K562 (cell line): ENCODE data around the gene MBNL2. TPM values are rescaled to one million over a fixed set of nuclear protein-coding genes. Genes with fewer than 3 reads are reported as not detected.

ENCODE experiments used
- ATAC-seq: fragments of 200-7000 bp; cut with Tn5 transposase; 3 replicates; pipeline ENCODE4 v1.9.1; 2020; ENCODE audit warnings: moderate library complexity
- BruUV-seq: library from RNA; stranded (reverse); fragments of 400-500 nt; replicated peaks from 2 replicates; lab custom pipeline; 2021; lab: Mats Ljungman, UMichigan
- CTCF ChIA-PET: fragments of 300-600 bp; formaldehyde crosslinking; extraction: SDS; loops from one replicate; lab custom pipeline; 2021; ENCODE audit warnings: low intra/inter-chr PET ratio; lab: Yijun Ruan, JAX
- POLR2A ChIA-PET: fragments of 300-600, 350-650 bp; sonication (Branson Sonifier 250); formaldehyde crosslinking; extraction: SDS; loops from one replicate; lab custom pipeline; 2021; ENCODE audit warnings: antibody characterized with exemption, inconsistent platforms; lab: Yijun Ruan, JAX
- DNase-seq, 4 experiments: peaks; one replicate each; pipeline versions ENCODE4 v3.0.0 to v3.0.0-alpha.2; 2011 to 2018; ENCODE audit warnings: low spot score in 3 of 4, mixed read lengths in 3 of 4; ENCODE audit errors: extremely low read depth in 1 of 4
- FAIRE-seq: peaks from 2 replicates; lab custom pipeline; 2011; peaks lifted over from hg19 to GRCh38; lab: Jason Lieb, UNC
- H2AFZ ChIP-seq: 2 replicates; pipeline ENCODE4 v1.6.0; 2011; ENCODE audit warnings: low read depth, low read length, control low read depth, inconsistent platforms
- H3K27ac ChIP-seq: fragments of 200-600 bp; 3 replicates; pipeline ENCODE4 v1.8.0; 2011; ENCODE audit warnings: low read depth, mild to moderate bottlenecking, control low read depth, inconsistent platforms, low read length, moderate library complexity, mixed read lengths; ENCODE audit errors: extremely low read depth
- H3K27me3 ChIP-seq, 2 experiments: fragments of 300-600 bp in 1 of 2; 2 replicates in 1 of 2; 3 replicates in 1 of 2; pipeline versions ENCODE4 v1.6.0 to v1.8.0; 2011; ENCODE audit warnings: inconsistent platforms in 2 of 2, low read length in 2 of 2, mild to moderate bottlenecking in 1 of 2, mixed read lengths in 1 of 2, moderate library complexity in 1 of 2; ENCODE audit not compliant: control insufficient read depth in 2 of 2, insufficient read depth in 2 of 2
- H3K36me3 ChIP-seq: fragments of 300-600 bp; 3 replicates; pipeline ENCODE4 v1.8.0; 2011; ENCODE audit warnings: mild to moderate bottlenecking, low read length, inconsistent platforms; ENCODE audit not compliant: control insufficient read depth, insufficient read depth
- H3K4me1 ChIP-seq, 2 experiments: fragments of 200-600 bp in 1 of 2; replicated peaks in 1 of 2; 2 replicates in 1 of 2; 3 replicates in 1 of 2; pipeline versions ENCODE4 v1.5.1 to v1.8.0; 2011; ENCODE audit warnings: inconsistent platforms in 2 of 2, low read length in 2 of 2, mild to moderate bottlenecking in 1 of 2, mixed read lengths in 1 of 2, moderate library complexity in 1 of 2; ENCODE audit not compliant: control insufficient read depth in 2 of 2, insufficient read depth in 2 of 2
- H3K4me2 ChIP-seq: 2 replicates; pipeline ENCODE4 v1.6.1; 2011; ENCODE audit warnings: low read length, control low read depth, inconsistent platforms, mixed read lengths; ENCODE audit not compliant: insufficient read depth
- H3K4me3 ChIP-seq: fragments of 200-600 bp; sonication (generic), shearing (Covaris generic); 2 replicates; pipeline ENCODE4 v1.5.1; 2016; ENCODE audit warnings: control low read depth, inconsistent platforms
- H3K79me2 ChIP-seq: fragments of 200-600 bp; 3 replicates; pipeline ENCODE4 v1.8.0; 2011; ENCODE audit warnings: low read length, inconsistent platforms; ENCODE audit not compliant: control insufficient read depth, insufficient read depth
- H3K9ac ChIP-seq, 2 experiments: 2 replicates each; pipeline versions ENCODE4 v1.6.0 to v1.6.1; 2011; ENCODE audit warnings: low read depth in 2 of 2, low read length in 2 of 2, control low read depth in 1 of 2, inconsistent platforms in 1 of 2, mild to moderate bottlenecking in 1 of 2, mixed read lengths in 1 of 2; ENCODE audit not compliant: insufficient read depth in 1 of 2
- H3K9me1 ChIP-seq: one replicate; pipeline ENCODE4 v1.6.0; 2011; ENCODE audit warnings: inconsistent platforms, mild to moderate bottlenecking, low read length, moderate library complexity; ENCODE audit not compliant: control insufficient read depth, insufficient read depth
- H3K9me3 ChIP-seq: replicated peaks from 2 replicates; pipeline ENCODE4 v1.5.1; 2011; ENCODE audit warnings: low read depth, low read length, inconsistent platforms; ENCODE audit not compliant: control insufficient read depth, insufficient read depth
- H4K20me1 ChIP-seq: replicated peaks from 2 replicates; pipeline ENCODE4 v1.6.1; 2011; ENCODE audit warnings: low read length, inconsistent platforms, mixed read lengths; ENCODE audit not compliant: control insufficient read depth, insufficient read depth
- GATA2 ChIP-seq: sonication (generic); formaldehyde crosslinking; IDR thresholded peaks from 2 replicates; pipeline ENCODE4 v1.4.0; 2020; ENCODE audit warnings: mild to moderate bottlenecking, missing genetic modification reagents
- HDAC6 ChIP-seq: IDR thresholded peaks from 2 replicates; pipeline ENCODE4 v1.6.1; 2012; ENCODE audit warnings: low read depth, mild to moderate bottlenecking, control low read depth, inconsistent platforms, low read length, moderate library complexity
- ID3 ChIP-seq, 2 experiments: fragments of 250-450 bp in 1 of 2; fragments of 450-650 bp in 1 of 2; sonication (Bioruptor Pico) in 1 of 2; IDR thresholded peaks; 2 replicates each; pipeline versions ENCODE4 v1.6.1 to v1.8.0; 2016 to 2021; ENCODE audit warnings: mild to moderate bottlenecking in 2 of 2, moderate library complexity in 2 of 2, missing compliant biosample characterization in 1 of 2, missing genetic modification characterization in 1 of 2
- IFI16 ChIP-seq: fragments of 250-450 bp; sonication (Bioruptor Pico); IDR thresholded peaks from 2 replicates; pipeline ENCODE4 v2.1.2; 2022; ENCODE audit warnings: mild to moderate bottlenecking, inconsistent platforms
- IRF9 ChIP-seq: fragments of 450-650 bp; IDR thresholded peaks from 2 replicates; pipeline ENCODE4 v1.6.1; 2016; ENCODE audit warnings: missing biosample characterization, missing genetic modification characterization
- MIER1 ChIP-seq: fragments of 450-650 bp; IDR thresholded peaks from 2 replicates; pipeline ENCODE4 v1.6.1; 2016; ENCODE audit warnings: antibody characterized with exemption, mild to moderate bottlenecking, low read depth
- NELFE ChIP-seq: IDR thresholded peaks from 2 replicates; pipeline ENCODE4 v1.6.1; 2011; ENCODE audit warnings: mild to moderate bottlenecking; ENCODE audit not compliant: insufficient read depth, insufficient read length
- NFIX ChIP-seq: fragments of 250-450 bp; sonication (Bioruptor Pico); IDR thresholded peaks from 2 replicates; pipeline ENCODE4 v1.4.0; 2020; ENCODE audit warnings: low read depth, mild to moderate bottlenecking, moderate library complexity
- NFYB ChIP-seq: IDR thresholded peaks from 2 replicates; pipeline ENCODE4 v1.6.1; 2011; ENCODE audit warnings: mild to moderate bottlenecking, moderate library complexity; ENCODE audit not compliant: insufficient read length; ENCODE audit errors: extremely low read depth
- PML ChIP-seq: IDR thresholded peaks from 2 replicates; pipeline ENCODE4 v1.6.1; 2012; ENCODE audit warnings: low read length, inconsistent platforms
- TBL1XR1 ChIP-seq, 2 experiments: IDR thresholded peaks; 2 replicates each; pipeline ENCODE4 v1.6.1; 2012; ENCODE audit warnings: improper control_type of control experiment in 2 of 2, low read length in 2 of 2, mild to moderate bottlenecking in 1 of 2
- ZNF133 ChIP-seq: fragments of 250-450 bp; sonication (Bioruptor Pico); IDR thresholded peaks from 2 replicates; pipeline ENCODE4 v1.4.0; 2020; ENCODE audit warnings: mild to moderate bottlenecking
- ZNF239 ChIP-seq: fragments of 250-450 bp; sonication (Bioruptor Pico); IDR thresholded peaks from 2 replicates; pipeline ENCODE4 v1.4.0; 2020; ENCODE audit warnings: mild to moderate bottlenecking
- ZNF699 ChIP-seq: fragments of 250-450 bp; sonication (Bioruptor Pico); IDR thresholded peaks from 2 replicates; pipeline ENCODE4 v1.8.0; 2021; ENCODE audit warnings: mild to moderate bottlenecking, moderate library complexity; ENCODE audit not compliant: insufficient replicate concordance
- WGBS: fragments of 100-300 bp; shearing (Covaris generic); methylation state at CpG from one replicate; pipeline ENCODE4 v1.1.6; 2016; ENCODE audit warnings: low coverage, mixed read lengths; ENCODE audit not compliant: insufficient coverage; ENCODE audit errors: missing lambda C conversion rate; 5-methylcytosine and 5-hydroxymethylcytosine counted together
- in situ Hi-C: fragments of 300-500 bp; cut with MboI; formaldehyde crosslinking; loops from 4 replicates; pipeline ENCODE4 v1.15.0; 2018; ENCODE audit warnings: inconsistent platforms, mixed read lengths
- intact Hi-C: fragments of 100-400 bp; cut with micrococcal nuclease; formaldehyde crosslinking; loops from 2 replicates; pipeline ENCODE4 v1.14.2; 2022
- polyA plus RNA-seq, 8 experiments: library from polyadenylated mRNA; depleted of rRNA in 4 of 8; stranded (reverse) in 5 of 8; unstranded in 3 of 8; fragments of >200 nt; fragmentation: Nextera tagmentation in 2 of 8; fragmentation: Illumina TruSeq in 1 of 8; extraction: Ambion mirVana in 2 of 8; extraction: Trizol in 1 of 8; gene quantifications; 2 replicates each; pipeline versions ENCODE4 v1.2.1 to v1.2.3, GENCODE V29; 2011 to 2014; ENCODE audit warnings: inconsistent platforms in 1 of 8, missing spikeins in 1 of 8
- total RNA-seq, 7 experiments: library from RNA; depleted of rRNA in 6 of 7; stranded (reverse); fragments of >200 nt in 6 of 7; fragmentation: Illumina TruSeq in 2 of 7; extraction: Trizol in 2 of 7; gene quantifications; 2 replicates each; pipeline versions ENCODE4 v1.2.1 to v1.2.3, GENCODE V29; 2011 to 2021; ENCODE audit warnings: low replicate concordance in 1 of 7

Gene MBNL2
- total and polyA plus RNA-seq, 9 of the 15 experiments (the other 6 are each of a cell fraction or from before 2014, with no cell fraction given): 7.0 to 24.8 (median 13.8) TPM

- Histone ChIP-seq H3K27me3 (no peaks in the 10 kb centered on the region), H3K4me1 (peaks cover 0 to 2% of the 10 kb centered on the region in 2 experiments; a peak in 2 of 5 replicates), H3K9ac (no peak overlapping the region), H3K9me3 (no peaks in the 10 kb centered on the region), H3K9me1 (no peaks in the 10 kb centered on the region), H4K20me1 (peaks cover 5% of the 10 kb centered on the region; the same call in 1 of the 2 replicates), H3K79me2 (peaks cover 60% of the 10 kb centered on the region), H3K27ac (no peak overlapping the region), H2AFZ (no peak overlapping the region), H3K36me3 (peaks cover 3% of the 10 kb centered on the region; the same call in 1 of the 3 replicates), H3K4me2 (no peak overlapping the region), H3K4me3 (no peak overlapping the region)
- FAIRE-seq (no peak), ATAC-seq (no peak), DNase-seq (no peak)
- ChIA-PET CTCF (no interaction called here), POLR2A (interaction anchor here (0.5 kb wide), 1 partner anchor 45 kb away, joined by 3 read pairs; the partner anchor contains the start of gene MBNL2)
- TF ChIP-seq HDAC6 (no peak), NELFE (no peak), PML (no peak), ZNF699 (CRISPR knock-in tag) (no peak), ID3 (CRISPR knock-in tag; IDR thresholded peaks at IDR 0.05) (no peak), ID3 (tag; IDR thresholded peaks at IDR 0.05) (no peak), ZNF239 (no peak), NFYB (no peak), MIER1 (no peak), ZNF133 (no peak), NFIX (CRISPR knock-in tag) (no peak), IRF9 (tag) (no peak), TBL1XR1 (IDR thresholded peaks at IDR 0.05; ENCODE audit: low read length in 2 of 2) (no peak), IFI16 (no peak), GATA2 (CRISPR knock-in tag) (no peak)
- WGBS: 78% methylated on average over 9 of the region's 11 CpGs
- no TSS peak for BruUV-seq
- intact Hi-C loops (no loop called here), in situ Hi-C loops (no loop called here)
These were observed 45.4 kb downstream of the MBNL2 start for GRCh38 chr13:97267418-97268059.
